Loucy (cell line): ENCODE data around the gene FUT7.

Source experiments
- H2AFZ ChIP-seq: fragments of 200-600 bp; sonication (generic); 2 replicates; pipeline ENCODE4 v1.6.0; 2016; ENCODE audit warnings: antibody characterized with exemption, mild to moderate bottlenecking, low read length, moderate library complexity
- H3F3A ChIP-seq: fragments of 200-600 bp; 2 replicates; pipeline ENCODE4 v1.6.0; 2016; ENCODE audit warnings: antibody characterized with exemption, low read depth, mild to moderate bottlenecking
- H3K27me3 ChIP-seq: fragments of 200-600 bp; sonication (generic); 2 replicates; pipeline ENCODE4 v1.6.1; 2014; ENCODE audit warnings: low read length, mild to moderate bottlenecking; ENCODE audit not compliant: insufficient read depth, poor library complexity, severe bottlenecking
- H3K36me3 ChIP-seq: fragments of 200-600 bp; sonication (generic); 2 replicates; pipeline ENCODE4 v1.6.1; 2016; ENCODE audit warnings: low read length; ENCODE audit not compliant: insufficient read depth
- H3K4me1 ChIP-seq: fragments of 200-600 bp; sonication (generic); 2 replicates; pipeline ENCODE4 v1.5.1; 2014; ENCODE audit warnings: low read length, mild to moderate bottlenecking; ENCODE audit not compliant: insufficient read depth, poor library complexity, severe bottlenecking
- H3K4me2 ChIP-seq: fragments of 200-600 bp; sonication (generic); 2 replicates; pipeline ENCODE4 v1.6.0; 2014; ENCODE audit warnings: antibody characterized with exemption, low read length, low read depth, mild to moderate bottlenecking; ENCODE audit not compliant: poor library complexity, severe bottlenecking
- H3K4me3 ChIP-seq: fragments of 200-600 bp; sonication (generic); 2 replicates; pipeline ENCODE4 v1.5.1; 2014; ENCODE audit warnings: low read length, mild to moderate bottlenecking, mixed read lengths; ENCODE audit not compliant: poor library complexity, severe bottlenecking
- H3K79me2 ChIP-seq: fragments of 200-600 bp; sonication (generic); 2 replicates; pipeline ENCODE4 v1.6.1; 2014; ENCODE audit warnings: low read length; ENCODE audit not compliant: insufficient read depth
- H3K9ac ChIP-seq: fragments of 200-600 bp; sonication (generic); 2 replicates; pipeline ENCODE4 v1.6.0; 2014; ENCODE audit warnings: mild to moderate bottlenecking, low read depth, low read length, moderate library complexity; ENCODE audit not compliant: poor library complexity, severe bottlenecking
- H3K9me2 ChIP-seq: fragments of 200-600 bp; sonication (generic); replicated peaks from 2 replicates; pipeline ENCODE4 v1.6.1; 2016; ENCODE audit warnings: low read depth, low read length, mixed read lengths
- H3K9me3 ChIP-seq: fragments of 200-600 bp; sonication (generic); 2 replicates; pipeline ENCODE4 v1.6.1; 2014; ENCODE audit warnings: mild to moderate bottlenecking, antibody characterized with exemption, low read length, low read depth; ENCODE audit not compliant: insufficient read depth
- H4K20me1 ChIP-seq: fragments of 200-600 bp; sonication (generic); 2 replicates; pipeline ENCODE4 v1.6.0; 2014; ENCODE audit warnings: antibody characterized with exemption, low read length, mild to moderate bottlenecking; ENCODE audit not compliant: insufficient read depth, poor library complexity, severe bottlenecking
- EZH2phosphoT487 ChIP-seq: fragments of 200-600 bp; IDR thresholded peaks from 2 replicates; pipeline ENCODE4 v1.6.1; 2018; ENCODE audit warnings: antibody characterized with exemption, mild to moderate bottlenecking, moderate library complexity, borderline replicate concordance
- TF ChIP-seq, protein P1 (sequence below): fragments of 200-600 bp; sonication (generic); conservative IDR thresholded peaks from 2 replicates; pipeline ENCODE4 v1.5.1; 2014; ENCODE audit warnings: mild to moderate bottlenecking, antibody characterized with exemption, low read length

The FUT7 gene

GRCh38 chr9:137048655-137049543, 17.0 kb upstream of the FUT7 start:
- Histone ChIP-seq H3K27me3 (no peaks in the 10 kb centered on the region), H3K4me2 (no peak overlapping the region)

DNA sequence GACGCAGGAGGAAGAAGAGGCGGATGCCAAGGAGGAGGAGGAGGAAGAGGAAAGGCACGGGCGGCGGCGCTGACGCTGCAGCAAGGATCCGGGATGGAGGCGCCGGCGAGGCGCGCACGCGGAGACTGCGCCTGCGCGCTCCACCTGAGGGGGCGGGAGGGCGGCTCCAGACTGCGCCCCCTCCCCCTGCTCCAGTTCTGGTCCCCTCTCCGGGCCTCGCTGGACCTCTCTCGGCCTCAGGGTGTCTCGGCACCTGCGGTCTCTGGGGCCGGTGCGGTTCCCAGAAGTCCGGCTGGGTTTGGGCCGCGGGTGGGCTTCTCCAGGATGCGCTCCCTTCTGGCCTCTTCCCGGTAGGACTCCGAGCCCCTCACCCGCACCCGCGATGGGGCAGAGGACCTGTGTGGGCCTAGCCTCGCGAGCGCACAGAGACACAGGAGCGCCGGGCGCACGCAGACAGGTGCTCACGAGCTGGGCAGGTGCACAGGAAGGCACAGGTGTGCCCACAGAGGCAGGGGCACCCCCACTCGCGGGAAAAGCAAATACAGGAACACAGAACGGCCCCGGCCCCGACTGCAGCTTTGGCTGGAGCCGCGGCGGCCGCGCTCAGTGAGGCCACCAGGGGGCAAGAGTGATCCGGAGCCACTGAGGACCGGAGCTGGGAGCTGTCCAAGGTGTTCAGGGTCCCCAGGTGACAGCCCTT, 14.3 kb upstream of the FUT7 start, which contains the start of gene NPDC1:
Gene NPDC1, minus strand, starts transcription at position 90 of the 700 bp plus-strand sequence. CDS start 188 bp downstream, outside the sequence.
- TF ChIP-seq, protein P1, sequence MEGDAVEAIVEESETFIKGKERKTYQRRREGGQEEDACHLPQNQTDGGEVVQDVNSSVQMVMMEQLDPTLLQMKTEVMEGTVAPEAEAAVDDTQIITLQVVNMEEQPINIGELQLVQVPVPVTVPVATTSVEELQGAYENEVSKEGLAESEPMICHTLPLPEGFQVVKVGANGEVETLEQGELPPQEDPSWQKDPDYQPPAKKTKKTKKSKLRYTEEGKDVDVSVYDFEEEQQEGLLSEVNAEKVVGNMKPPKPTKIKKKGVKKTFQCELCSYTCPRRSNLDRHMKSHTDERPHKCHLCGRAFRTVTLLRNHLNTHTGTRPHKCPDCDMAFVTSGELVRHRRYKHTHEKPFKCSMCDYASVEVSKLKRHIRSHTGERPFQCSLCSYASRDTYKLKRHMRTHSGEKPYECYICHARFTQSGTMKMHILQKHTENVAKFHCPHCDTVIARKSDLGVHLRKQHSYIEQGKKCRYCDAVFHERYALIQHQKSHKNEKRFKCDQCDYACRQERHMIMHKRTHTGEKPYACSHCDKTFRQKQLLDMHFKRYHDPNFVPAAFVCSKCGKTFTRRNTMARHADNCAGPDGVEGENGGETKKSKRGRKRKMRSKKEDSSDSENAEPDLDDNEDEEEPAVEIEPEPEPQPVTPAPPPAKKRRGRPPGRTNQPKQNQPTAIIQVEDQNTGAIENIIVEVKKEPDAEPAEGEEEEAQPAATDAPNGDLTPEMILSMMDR, result peak; percentile 83
- TF ChIP-seq EZH2phosphoT487, result no peak
- Histone ChIP-seq H4K20me1 (peaks cover 23% of the 10 kb centered on the region), H3K4me1 (peaks cover 24% of the 10 kb centered on the region), H3K4me3 (peak within 1 kb of the TSS; percentile 82), H3K36me3 (no peaks in the 10 kb centered on the region), H3K9me2 (no peaks in the 10 kb centered on the region), H3F3A (no peaks in the 10 kb centered on the region), H3K9me3 (no peaks in the 10 kb centered on the region), H2AFZ (peak within 1 kb of the TSS; percentile 85), H3K9ac (peak within 1 kb of the TSS; percentile 70), H3K27me3 (no peaks in the 10 kb centered on the region), H3K79me2 (peaks cover 21% of the 10 kb centered on the region; the same call in 1 of the 2 replicates), H3K4me2 (peak within 1 kb of the TSS; percentile 89)

More at GRCh38 chr9:137048655-137049543, 17.0 kb upstream of the FUT7 start:
- TF ChIP-seq, protein P1, result no peak
- no peak for TF ChIP-seq EZH2phosphoT487
- Histone ChIP-seq H3K4me1 (peaks cover 19% of the 10 kb centered on the region), H2AFZ (no peak overlapping the region), H3K9me3 (no peaks in the 10 kb centered on the region), H3K36me3 (no peaks in the 10 kb centered on the region), H3K9me2 (no peaks in the 10 kb centered on the region), H3F3A (no peaks in the 10 kb centered on the region), H3K4me3 (no peak overlapping the region), H3K79me2 (peaks cover 14% of the 10 kb centered on the region; the same call in 1 of the 2 replicates), H3K9ac (no peak overlapping the region), H4K20me1 (peaks cover 14% of the 10 kb centered on the region)

DNA sequence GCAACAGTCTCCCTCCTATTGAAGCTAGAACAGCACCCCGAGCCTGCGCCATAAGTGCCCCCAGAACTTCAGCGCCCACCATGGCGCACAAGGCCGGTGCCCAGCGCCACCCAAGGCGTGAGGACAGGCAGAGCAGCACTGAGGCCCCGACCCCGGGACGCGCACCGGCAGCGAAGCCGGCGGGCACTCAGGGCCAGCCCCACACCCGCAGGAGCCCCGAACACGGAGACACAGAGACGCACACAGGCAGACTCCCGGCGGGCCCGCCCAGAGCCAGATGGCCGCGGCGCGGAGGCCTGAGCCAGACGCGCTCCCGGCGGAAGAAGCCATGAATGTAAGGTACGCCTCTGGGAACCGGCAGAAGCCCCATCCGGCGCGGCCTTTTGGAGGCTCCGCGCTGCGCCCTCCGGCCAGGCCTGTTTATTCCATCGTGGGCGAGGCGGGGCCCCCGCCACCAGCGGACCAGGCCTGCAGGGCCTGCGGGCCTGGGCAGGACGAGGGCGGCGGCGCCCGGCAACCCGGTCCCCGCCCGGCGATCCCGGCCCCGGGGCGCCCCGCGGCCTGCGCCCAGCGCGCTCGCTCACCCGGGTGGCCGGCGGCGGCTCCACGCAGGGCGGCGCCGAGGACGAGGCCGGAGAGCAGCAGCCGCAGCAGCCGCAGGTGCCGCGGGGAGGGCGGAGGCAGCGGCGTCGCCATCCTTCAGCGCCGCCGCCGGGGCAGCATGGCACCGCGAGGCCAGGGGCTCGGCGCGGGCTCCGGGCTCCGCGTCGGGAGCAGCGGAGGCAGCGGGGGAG, 13.6 kb upstream of the FUT7 start:
- H3K9me2 ChIP-seq, result no peaks in the 10 kb centered on the region
- H3K9ac ChIP-seq, result peak overlapping the region; percentile 70
- H3K4me3 ChIP-seq, result peak overlapping the region; percentile 82
- peaks cover 24% of the 10 kb centered on the region for H3K4me1 ChIP-seq
- H3K79me2 ChIP-seq, result peaks cover 21% of the 10 kb centered on the region; the same call in 1 of the 2 replicates
- H3K4me2 ChIP-seq, result peak overlapping the region; percentile 89
- H3K36me3 ChIP-seq, result no peaks in the 10 kb centered on the region
- peaks cover 23% of the 10 kb centered on the region for H4K20me1 ChIP-seq
- H3F3A ChIP-seq, result no peaks in the 10 kb centered on the region
- H3K27me3 ChIP-seq, result no peaks in the 10 kb centered on the region
- no peaks in the 10 kb centered on the region for H3K9me3 ChIP-seq
- TF ChIP-seq, protein P1, result no peak
- no peak for TF ChIP-seq EZH2phosphoT487
- peak overlapping the region; percentile 85; the same call in 1 of the 2 replicates for H2AFZ ChIP-seq
